Neural cell (in vitro differentiated cells): ENCODE measurements around the gene KLHL30. TPM values are rescaled to one million over a fixed set of nuclear protein-coding genes. Genes with fewer than 3 reads are reported as not detected.

Experiments used
- H2AFZ ChIP-seq: fragments of 200-600, 300-800 bp; sonication (generic), shearing (Covaris generic); 2 replicates; pipeline ENCODE4 v1.6.0; 2014; ENCODE audit warnings: low read depth, mild to moderate bottlenecking, antibody characterized with exemption, low read length, moderate library complexity
- H3F3A ChIP-seq: fragments of 200-600 bp; shearing (Covaris generic); 2 replicates; pipeline ENCODE4 v1.6.1; 2016; ENCODE audit warnings: mild to moderate bottlenecking, moderate library complexity, mixed read lengths, antibody characterized with exemption, low read length; ENCODE audit not compliant: insufficient read depth, poor library complexity, severe bottlenecking
- H3K27ac ChIP-seq: fragments of 200-600, 300-800 bp; sonication (generic), shearing (Covaris generic); 2 replicates; pipeline ENCODE4 v1.5.1; 2014; ENCODE audit warnings: mild to moderate bottlenecking, low read length, moderate library complexity
- H3K27me3 ChIP-seq: fragments of 300-800, 200-600 bp; sonication (generic), shearing (Covaris generic); 2 replicates; pipeline ENCODE4 v1.6.0; 2014; ENCODE audit warnings: mild to moderate bottlenecking, low read depth, low read length, moderate library complexity; ENCODE audit not compliant: insufficient read depth
- H3K36me3 ChIP-seq: fragments of 300-800, 200-600 bp; sonication (generic), shearing (Covaris generic); 2 replicates; pipeline ENCODE4 v1.5.1; 2014; ENCODE audit warnings: mild to moderate bottlenecking, antibody characterized with exemption, low read length, moderate library complexity; ENCODE audit not compliant: insufficient read depth
- H3K4me2 ChIP-seq: fragments of 300-800, 200-600 bp; sonication (generic), shearing (Covaris generic); 2 replicates; pipeline ENCODE4 v1.6.0; 2014; ENCODE audit warnings: mild to moderate bottlenecking, low read length
- H3K4me3 ChIP-seq: fragments of 300-800, 200-600 bp; sonication (generic), shearing (Covaris generic); 2 replicates; pipeline ENCODE4 v1.5.1; 2014; ENCODE audit warnings: mild to moderate bottlenecking, low read length, moderate library complexity
- H3K79me2 ChIP-seq: fragments of 200-600 bp; shearing (Covaris generic); replicated peaks from 2 replicates; pipeline ENCODE4 v1.6.0; 2014; ENCODE audit warnings: mild to moderate bottlenecking, low read length, moderate library complexity; ENCODE audit not compliant: insufficient read depth
- H3K9ac ChIP-seq: fragments of 300-800, 200-600 bp; sonication (generic), shearing (Covaris generic); 2 replicates; pipeline ENCODE4 v1.6.1; 2016; ENCODE audit warnings: mild to moderate bottlenecking, low read length, mixed read lengths
- H3K9me2 ChIP-seq: fragments of 200-600 bp; shearing (Covaris generic); 2 replicates; pipeline ENCODE4 v1.6.1; 2016; ENCODE audit warnings: mild to moderate bottlenecking, low read length, mixed read lengths; ENCODE audit not compliant: insufficient read depth
- H3K9me3 ChIP-seq: fragments of 200-600, 300-800 bp; sonication (generic), shearing (Covaris generic); 2 replicates; pipeline ENCODE4 v1.6.1; 2016; ENCODE audit warnings: mild to moderate bottlenecking, mixed run types, low read length, moderate library complexity, mixed read lengths
- H4K20me1 ChIP-seq: fragments of 200-600 bp; shearing (Covaris generic); 2 replicates; pipeline ENCODE4 v1.6.1; 2016; ENCODE audit warnings: mild to moderate bottlenecking, mixed run types; ENCODE audit not compliant: insufficient read depth
- CTCF ChIP-seq: fragments of 450-650 bp; IDR thresholded peaks from 2 replicates; pipeline ENCODE4 v1.5.1; 2014; ENCODE audit warnings: antibody characterized with exemption, mild to moderate bottlenecking, moderate library complexity; ENCODE audit not compliant: poor library complexity, severe bottlenecking
- EP300 ChIP-seq: fragments of 450-650 bp; conservative IDR thresholded peaks from 2 replicates; pipeline ENCODE4 v1.6.1; 2014; ENCODE audit warnings: antibody characterized with exemption, mild to moderate bottlenecking, moderate library complexity; ENCODE audit not compliant: poor library complexity, severe bottlenecking
- EZH2 ChIP-seq: fragments of 200-600, 300-800 bp; shearing (Covaris generic), sonication (generic); IDR thresholded peaks from 2 replicates; pipeline ENCODE4 v1.6.1; 2014; ENCODE audit warnings: antibody characterized with exemption, low read length, borderline replicate concordance, mild to moderate bottlenecking; ENCODE audit not compliant: insufficient read depth, poor library complexity, severe bottlenecking
- MXI1 ChIP-seq: fragments of 450-650 bp; conservative IDR thresholded peaks from 2 replicates; pipeline ENCODE4 v1.6.1; 2014; ENCODE audit warnings: antibody characterized with exemption, mild to moderate bottlenecking; ENCODE audit not compliant: poor library complexity, severe bottlenecking
- POLR2AphosphoS5 ChIP-seq: IDR thresholded peaks from 2 replicates; pipeline ENCODE4 v1.6.1; 2012
- RAD21 ChIP-seq: fragments of 450-650 bp; conservative IDR thresholded peaks from 2 replicates; pipeline ENCODE4 v1.6.1; 2014; ENCODE audit warnings: antibody characterized with exemption, mild to moderate bottlenecking, moderate library complexity
- SMC3 ChIP-seq: fragments of 450-650 bp; conservative IDR thresholded peaks from 2 replicates; pipeline ENCODE4 v1.6.1; 2014; ENCODE audit warnings: antibody characterized with exemption, mild to moderate bottlenecking, moderate library complexity; ENCODE audit not compliant: poor library complexity
- TAF1 ChIP-seq: IDR thresholded peaks from 2 replicates; pipeline ENCODE4 v1.6.1; 2012; ENCODE audit warnings: low read depth
- polyA plus RNA-seq: library from polyadenylated mRNA; depleted of rRNA; stranded (reverse); fragments of >200 nt; gene quantifications from 2 replicates; pipeline ENCODE4 v1.2.3, GENCODE V29; 2014
- TF ChIP-seq, protein P1 (sequence below): IDR thresholded peaks from 2 replicates; pipeline ENCODE4 v1.6.1; 2012; ENCODE audit warnings: borderline replicate concordance

KLHL30 gene
- polyA plus RNA-seq, 1 donor from 2014 or later = not detected

DNA sequence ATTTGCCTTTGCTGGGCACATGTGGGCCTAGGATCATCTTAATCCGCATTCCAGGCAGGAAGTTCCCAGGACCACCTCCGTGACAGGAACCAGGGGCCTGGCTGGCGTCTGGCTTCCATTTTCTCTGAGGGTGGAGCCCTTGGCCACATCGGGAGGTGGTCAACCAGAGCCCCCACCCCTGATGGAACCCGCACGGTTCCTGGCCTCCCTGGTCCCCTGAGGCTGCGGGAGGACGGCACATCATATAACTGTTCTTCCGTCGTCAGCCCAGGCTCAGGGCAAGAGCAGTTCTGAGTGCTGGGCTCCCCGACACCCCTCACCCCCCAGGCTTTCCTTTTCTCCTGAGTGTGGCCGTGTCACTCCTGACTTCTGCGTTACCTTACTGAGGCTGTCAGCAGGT lies 24.9 kb upstream of the KLHL30 start:
- Histone ChIP-seq H3K9ac (no peak overlapping the region), H3K79me2 (no peaks in the 10 kb centered on the region), H3K27ac (no peak overlapping the region), H3K4me2 (no peak overlapping the region), H3K9me3 (peaks cover 3% of the 10 kb centered on the region), H3K36me3 (no peaks in the 10 kb centered on the region), H3F3A (no peaks in the 10 kb centered on the region), H2AFZ (no peak overlapping the region), H3K4me3 (no peak overlapping the region), H3K9me2 (no peaks in the 10 kb centered on the region), H4K20me1 (no peaks in the 10 kb centered on the region), H3K27me3 (no peaks in the 10 kb centered on the region)
- no peak for TF ChIP-seq POLR2AphosphoS5
- TF ChIP-seq TAF1 = no peak
- no peak for TF ChIP-seq EP300
- no peak for TF ChIP-seq MXI1
- TF ChIP-seq, protein P1, sequence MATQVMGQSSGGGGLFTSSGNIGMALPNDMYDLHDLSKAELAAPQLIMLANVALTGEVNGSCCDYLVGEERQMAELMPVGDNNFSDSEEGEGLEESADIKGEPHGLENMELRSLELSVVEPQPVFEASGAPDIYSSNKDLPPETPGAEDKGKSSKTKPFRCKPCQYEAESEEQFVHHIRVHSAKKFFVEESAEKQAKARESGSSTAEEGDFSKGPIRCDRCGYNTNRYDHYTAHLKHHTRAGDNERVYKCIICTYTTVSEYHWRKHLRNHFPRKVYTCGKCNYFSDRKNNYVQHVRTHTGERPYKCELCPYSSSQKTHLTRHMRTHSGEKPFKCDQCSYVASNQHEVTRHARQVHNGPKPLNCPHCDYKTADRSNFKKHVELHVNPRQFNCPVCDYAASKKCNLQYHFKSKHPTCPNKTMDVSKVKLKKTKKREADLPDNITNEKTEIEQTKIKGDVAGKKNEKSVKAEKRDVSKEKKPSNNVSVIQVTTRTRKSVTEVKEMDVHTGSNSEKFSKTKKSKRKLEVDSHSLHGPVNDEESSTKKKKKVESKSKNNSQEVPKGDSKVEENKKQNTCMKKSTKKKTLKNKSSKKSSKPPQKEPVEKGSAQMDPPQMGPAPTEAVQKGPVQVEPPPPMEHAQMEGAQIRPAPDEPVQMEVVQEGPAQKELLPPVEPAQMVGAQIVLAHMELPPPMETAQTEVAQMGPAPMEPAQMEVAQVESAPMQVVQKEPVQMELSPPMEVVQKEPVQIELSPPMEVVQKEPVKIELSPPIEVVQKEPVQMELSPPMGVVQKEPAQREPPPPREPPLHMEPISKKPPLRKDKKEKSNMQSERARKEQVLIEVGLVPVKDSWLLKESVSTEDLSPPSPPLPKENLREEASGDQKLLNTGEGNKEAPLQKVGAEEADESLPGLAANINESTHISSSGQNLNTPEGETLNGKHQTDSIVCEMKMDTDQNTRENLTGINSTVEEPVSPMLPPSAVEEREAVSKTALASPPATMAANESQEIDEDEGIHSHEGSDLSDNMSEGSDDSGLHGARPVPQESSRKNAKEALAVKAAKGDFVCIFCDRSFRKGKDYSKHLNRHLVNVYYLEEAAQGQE = no peak
- TF ChIP-seq SMC3 = no peak
- no peak for TF ChIP-seq EZH2
- TF ChIP-seq CTCF = no peak
- TF ChIP-seq RAD21 = no peak

DNA sequence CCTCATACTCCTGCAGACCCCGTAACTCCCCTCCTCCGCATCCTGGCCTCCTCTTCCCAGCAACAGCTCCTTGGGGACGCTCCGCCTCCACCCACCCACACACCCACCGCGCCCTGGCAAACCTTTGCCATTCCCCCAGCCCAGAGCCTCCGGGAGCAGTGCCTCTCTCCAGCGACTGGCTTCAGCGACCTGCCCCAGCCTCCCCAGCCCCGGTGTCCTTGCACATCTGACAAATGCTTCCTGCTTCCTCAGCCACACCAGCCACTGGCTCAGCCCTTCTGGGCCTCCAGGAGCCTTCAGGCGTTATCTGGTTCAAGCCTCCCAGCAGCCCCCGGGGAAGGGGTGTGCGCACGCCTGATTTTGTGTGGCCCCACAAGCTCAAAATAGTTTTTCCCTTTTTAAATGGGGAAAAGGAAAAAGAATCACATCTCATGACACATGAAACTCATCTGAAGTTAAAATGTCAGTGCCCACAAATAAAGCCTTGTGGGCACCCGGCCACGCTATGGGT lies 24.1 kb upstream of the KLHL30 start:
- no peak overlapping the region for H3K9ac ChIP-seq
- no peak overlapping the region for H2AFZ ChIP-seq
- no peaks in the 10 kb centered on the region for H4K20me1 ChIP-seq
- TF ChIP-seq, protein P1 = no peak
- TF ChIP-seq EP300 (no peak), SMC3 (no peak), RAD21 (no peak), MXI1 (no peak), EZH2 (no peak), POLR2AphosphoS5 (no peak), TAF1 (no peak), CTCF (no peak)
- no peaks in the 10 kb centered on the region for H3K27me3 ChIP-seq
- H3K27ac ChIP-seq = no peak overlapping the region
- H3K4me3 ChIP-seq = no peak overlapping the region
- no peak overlapping the region for H3K4me2 ChIP-seq
- H3F3A ChIP-seq = no peaks in the 10 kb centered on the region
- H3K79me2 ChIP-seq = no peaks in the 10 kb centered on the region
- peaks cover 3% of the 10 kb centered on the region for H3K9me3 ChIP-seq
- no peaks in the 10 kb centered on the region for H3K36me3 ChIP-seq
- no peaks in the 10 kb centered on the region for H3K9me2 ChIP-seq
